Fibroblast of skin of scalp (primary cell): ENCODE measurements around the gene HOXB3. TPM values are rescaled to one million over a fixed set of nuclear protein-coding genes. Genes with fewer than 3 reads are reported as not detected.
A peak's percentile ranks its signal among the peaks of the same experiment; 100 is the strongest.

ENCODE experiments used
- DNase-seq: peaks from one replicate; pipeline ENCODE4 v3.0.0-alpha.2; 2013
- polyA plus RNA-seq, 2 experiments: library from polyadenylated mRNA; unstranded; fragments of 120-200 nt; gene quantifications; one replicate each; pipeline ENCODE4 v1.2.1, GENCODE V29; 2013; ENCODE audit not compliant: insufficient read length in 2 of 2

Gene HOXB3
- 13.5 TPM for polyA plus RNA-seq (2013, experiment 1 of 2; ENCODE audit: insufficient read length)
- 15.9 TPM for polyA plus RNA-seq (2013, experiment 2 of 2; ENCODE audit: insufficient read length)

- DNase-seq: no peak
These were observed at the start of gene HOXB3 for GRCh38 chr17:48589831-48590606. Gene HOXB3, minus strand, starts transcription at chr17:48590241. Its CDS starts 37,767 bp downstream, at chr17:48552474.

GRCh38 chr17:48639136-48639535 lies 49.1 kb upstream of the HOXB3 start:
- DNase-seq: no peak

- peak; percentile 91 for DNase-seq
These were observed 47.6 kb upstream of the HOXB3 start for GRCh38 chr17:48637323-48638260.

DNA sequence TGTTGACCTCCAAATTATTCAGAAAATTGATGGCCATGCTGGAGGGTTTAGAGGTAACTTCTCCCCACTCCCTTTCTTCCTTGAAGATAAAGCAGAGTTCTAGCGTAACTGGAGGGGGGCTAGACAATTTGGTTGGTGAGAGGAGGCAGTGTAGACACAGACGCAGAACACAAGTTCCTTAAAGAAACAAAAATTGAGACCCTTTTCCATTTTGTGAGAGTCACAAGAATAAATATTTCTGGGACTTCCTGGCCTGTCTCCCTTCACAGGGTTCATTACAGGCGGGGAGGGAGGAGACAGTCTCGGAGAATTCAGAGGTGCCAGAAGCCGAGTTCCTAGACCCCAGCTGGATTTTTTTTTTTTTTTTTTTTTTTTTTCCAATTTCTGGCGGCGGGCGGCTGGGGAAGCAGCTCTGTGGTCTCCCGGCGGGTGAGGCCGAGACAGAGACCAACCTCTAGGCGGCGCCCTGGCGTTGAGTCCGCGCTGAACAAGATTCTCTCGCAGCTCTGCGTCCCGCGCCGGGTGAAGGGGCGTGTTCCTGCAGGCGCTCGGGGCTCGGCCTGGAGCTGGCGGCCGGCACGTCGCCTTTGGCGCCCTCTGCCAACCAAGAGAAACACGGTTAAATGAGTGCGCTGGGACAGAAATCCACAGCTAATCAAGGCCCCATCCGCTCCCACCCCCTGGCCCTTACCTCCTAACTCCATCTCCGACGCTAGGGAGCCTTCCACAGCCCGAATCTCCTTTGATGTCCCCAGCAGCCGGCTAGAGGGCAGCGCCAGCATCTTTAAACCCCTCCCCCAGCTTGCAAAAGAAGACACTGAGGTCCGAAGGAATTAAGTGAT lies 46.4 kb upstream of the HOXB3 start:
- peak; percentile 74 for DNase-seq

GRCh38 chr17:48634493-48635208 lies 44.6 kb upstream of the HOXB3 start:
- no peak for DNase-seq

- no peak for DNase-seq
These were observed 43.2 kb upstream of the HOXB3 start for GRCh38 chr17:48633266-48633677.

DNA sequence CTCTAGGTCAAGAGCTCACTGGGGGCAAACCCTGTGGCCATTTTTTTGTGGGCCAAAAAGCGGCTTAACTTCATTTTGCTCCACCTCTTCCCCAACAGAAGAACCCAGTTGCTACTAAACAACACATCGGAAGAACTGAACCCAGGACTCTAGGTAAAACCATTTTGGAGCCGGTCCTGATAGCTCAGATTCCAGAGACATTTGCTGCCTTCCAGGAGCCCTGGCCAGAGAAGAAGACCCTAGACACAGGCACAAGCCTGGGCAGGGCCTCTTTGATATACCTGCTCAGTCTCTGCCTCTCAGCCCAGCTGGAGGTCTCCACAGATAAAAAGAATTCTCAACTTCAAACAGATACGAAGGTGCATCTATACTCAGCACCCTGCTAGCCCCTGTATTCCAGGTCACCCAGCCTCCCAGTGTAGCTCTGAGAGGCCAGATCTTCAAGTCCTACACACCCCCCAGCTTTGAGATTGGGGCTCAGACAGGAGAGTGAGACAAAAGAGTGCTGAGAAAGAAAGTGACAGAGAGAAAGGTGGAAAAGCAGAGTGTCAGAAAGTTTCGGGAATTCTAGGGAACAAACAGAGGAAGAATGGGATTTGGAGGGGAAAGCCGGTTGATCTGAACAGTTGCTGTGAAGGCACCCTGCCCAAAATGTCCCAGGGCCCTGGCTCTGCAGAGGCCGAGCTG lies 42.7 kb upstream of the HOXB3 start:
- DNase-seq: no peak

- DNase-seq: no peak
These were observed 41.9 kb upstream of the HOXB3 start for GRCh38 chr17:48631693-48632578.

DNA sequence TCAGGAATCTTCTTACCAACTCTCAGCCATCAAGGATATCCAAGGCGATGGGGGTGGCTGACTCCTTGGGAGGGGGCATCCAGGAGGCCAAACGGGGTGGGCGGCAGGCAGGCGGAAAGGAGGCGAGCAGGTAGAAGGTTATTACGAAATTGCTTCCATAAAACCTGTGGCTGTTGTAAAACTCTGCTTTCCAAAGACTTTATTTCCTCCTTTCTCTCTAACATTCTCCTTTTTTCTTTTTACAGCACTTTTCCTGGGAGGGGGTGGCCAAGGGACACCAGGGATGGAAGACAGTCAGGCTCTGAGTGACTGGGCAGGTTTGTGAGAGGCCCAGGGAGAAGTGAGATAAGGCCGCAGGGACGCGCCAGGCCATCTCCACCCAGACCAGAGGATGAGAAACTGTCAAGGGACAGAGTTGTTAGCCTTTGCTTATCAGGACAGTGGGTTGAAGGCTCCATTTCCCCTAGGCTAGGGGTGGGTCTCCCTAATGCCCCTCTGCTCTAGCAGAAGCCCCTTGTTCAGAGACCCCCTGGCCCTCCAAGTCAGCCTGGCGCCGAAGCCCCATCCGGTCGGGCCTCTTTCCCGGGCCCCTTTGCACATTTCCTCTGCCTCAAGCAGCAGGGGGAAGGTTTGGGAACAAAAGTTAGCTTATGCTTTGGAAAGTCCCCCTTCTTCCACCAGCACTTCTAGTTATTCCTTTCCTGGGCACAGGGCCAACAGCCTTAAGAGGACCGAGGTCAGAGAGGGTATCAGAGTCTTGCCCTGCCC lies 41.1 kb upstream of the HOXB3 start:
- DNase-seq: no peak

DNA sequence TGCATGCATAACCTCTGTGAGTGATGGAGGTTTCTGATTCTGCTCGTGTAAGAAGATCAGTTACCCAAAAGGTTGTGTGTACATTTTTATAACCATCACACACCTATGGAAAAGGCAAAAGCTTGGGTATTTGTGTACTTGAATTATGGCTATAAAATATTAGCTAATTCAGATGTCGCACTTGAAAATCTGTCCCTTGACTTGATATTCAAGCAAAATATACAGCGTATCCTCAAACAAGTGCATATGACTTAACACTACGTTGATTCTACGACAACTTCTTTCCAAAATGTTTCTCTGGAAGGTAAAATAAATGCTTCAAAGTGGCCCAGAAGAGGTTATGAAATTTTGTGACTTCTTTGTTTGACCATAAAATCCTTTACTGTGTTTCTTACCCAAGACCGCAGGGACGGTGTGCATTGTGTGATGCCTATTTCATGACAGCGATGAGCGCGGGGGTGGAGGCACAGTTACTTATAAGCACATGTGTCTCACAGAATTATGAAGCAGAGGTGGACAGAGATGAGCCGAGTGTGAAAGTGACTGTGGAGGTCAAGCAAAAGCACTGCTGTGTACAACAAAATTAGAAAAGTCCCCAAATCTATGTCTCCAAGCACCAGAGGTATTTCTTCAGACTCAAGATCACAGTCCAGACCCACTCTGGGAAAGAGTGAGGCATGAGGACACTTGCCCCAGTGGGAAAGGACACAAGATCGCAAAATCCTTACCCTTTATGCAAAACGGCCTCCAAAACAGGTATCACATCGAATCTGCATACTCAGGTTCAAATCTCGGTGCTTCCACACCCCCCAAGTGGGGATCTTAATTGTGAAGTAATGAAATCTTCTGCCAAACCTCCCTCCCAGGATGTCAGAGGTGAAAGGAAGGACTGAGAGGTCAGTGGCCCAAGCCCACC lies 40.2 kb upstream of the HOXB3 start:
- DNase-seq: no peak

DNA sequence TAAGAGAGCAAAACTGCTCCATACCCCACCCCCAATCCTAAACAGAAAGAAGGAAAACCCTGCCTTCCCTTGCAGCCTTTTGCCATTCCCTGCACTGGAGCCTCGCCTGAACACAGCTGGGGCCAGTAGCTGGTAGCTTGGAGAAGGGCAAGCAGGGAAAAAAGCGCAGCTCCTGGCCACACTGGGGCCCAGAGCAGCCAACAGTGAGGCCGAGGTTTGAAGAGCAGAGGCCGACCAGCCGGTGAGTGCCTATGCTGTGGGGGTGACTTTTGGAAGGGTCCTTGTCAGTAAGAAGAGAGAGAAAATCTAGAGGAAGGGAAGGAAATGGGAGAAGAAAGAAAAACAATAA lies 39.3 kb upstream of the HOXB3 start:
- DNase-seq: no peak

DNA sequence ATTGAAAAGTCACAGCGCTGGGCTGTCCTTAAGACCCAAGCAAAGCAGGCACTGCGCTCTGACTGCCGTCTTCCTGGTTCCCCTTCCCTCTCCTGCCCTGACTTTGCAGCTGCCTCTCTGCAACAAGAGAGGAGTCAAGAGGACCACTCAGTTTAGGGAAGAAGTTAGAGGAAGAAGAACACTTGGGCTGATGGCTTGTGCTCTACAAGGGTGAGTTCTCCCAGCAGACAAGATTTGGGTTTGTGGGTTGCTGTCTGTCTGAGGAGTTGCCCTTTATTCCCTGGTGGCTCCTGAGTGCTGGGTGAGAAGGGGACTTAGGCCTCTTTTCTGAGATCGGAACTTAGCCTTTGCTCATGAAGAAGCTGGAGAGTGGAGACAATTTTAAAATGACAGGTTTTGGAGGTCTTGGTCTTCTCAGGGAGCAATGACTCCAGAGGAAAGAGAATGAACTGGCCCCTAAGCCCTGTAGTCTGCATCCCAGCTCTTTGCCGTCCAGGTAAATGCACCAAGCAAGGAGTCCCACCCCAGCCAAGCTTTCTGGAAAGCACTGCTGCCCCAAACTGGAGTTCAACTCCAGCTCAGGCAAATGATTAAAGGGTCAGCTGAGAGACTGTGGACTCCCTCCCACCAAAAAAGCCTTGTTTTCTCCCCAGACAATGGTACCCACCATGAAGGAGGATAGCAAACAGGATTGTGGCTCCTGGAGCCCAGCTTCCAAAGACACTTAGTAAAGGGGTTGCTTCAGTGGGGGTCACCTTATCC lies 38.8 kb upstream of the HOXB3 start:
- DNase-seq: no peak

DNA sequence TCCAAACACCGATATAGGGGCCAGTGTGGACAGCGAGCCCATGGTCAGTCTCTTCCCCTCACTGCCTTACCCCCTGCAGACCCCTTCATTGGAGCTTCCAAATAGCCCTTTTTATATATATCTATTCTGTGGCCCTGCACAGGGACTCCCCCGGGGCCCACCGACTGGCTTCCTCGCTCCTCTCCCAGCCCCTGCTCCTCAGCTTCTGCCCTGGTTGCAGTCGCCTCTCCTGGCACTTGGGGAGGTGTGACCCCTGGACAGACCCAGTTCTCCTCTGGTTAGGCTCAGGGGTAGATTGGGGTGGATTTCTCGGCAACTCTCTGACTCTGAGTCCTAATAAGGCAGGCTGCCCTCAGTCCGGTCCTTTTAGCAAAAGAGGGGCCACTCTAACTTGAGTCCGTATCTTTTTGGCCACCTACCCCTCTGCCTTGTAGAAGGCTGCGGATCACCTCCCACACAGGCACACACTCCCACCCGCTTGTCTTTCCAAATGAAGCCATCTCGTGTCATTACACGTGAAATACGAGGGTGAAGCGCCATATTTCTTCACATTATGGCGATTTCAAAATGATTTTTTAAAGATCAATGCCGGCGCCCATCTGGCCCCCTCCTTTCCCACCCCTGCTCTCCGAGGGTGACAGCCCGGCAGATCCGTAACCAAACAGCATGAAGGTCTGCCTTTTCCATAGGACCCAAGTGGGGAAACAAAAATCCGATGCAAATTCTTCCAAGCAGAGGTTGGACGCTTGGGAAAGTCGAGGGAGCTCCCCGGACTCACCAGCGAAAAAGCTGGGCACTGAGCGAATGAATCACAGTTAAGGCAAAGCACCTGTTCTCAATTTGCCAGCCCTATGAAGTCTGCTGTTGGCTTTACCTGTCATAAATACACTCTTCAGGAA lies 37.8 kb upstream of the HOXB3 start:
- no peak for DNase-seq

GRCh38 chr17:48627118-48627597 lies 37.1 kb upstream of the HOXB3 start:
- no peak for DNase-seq

DNA sequence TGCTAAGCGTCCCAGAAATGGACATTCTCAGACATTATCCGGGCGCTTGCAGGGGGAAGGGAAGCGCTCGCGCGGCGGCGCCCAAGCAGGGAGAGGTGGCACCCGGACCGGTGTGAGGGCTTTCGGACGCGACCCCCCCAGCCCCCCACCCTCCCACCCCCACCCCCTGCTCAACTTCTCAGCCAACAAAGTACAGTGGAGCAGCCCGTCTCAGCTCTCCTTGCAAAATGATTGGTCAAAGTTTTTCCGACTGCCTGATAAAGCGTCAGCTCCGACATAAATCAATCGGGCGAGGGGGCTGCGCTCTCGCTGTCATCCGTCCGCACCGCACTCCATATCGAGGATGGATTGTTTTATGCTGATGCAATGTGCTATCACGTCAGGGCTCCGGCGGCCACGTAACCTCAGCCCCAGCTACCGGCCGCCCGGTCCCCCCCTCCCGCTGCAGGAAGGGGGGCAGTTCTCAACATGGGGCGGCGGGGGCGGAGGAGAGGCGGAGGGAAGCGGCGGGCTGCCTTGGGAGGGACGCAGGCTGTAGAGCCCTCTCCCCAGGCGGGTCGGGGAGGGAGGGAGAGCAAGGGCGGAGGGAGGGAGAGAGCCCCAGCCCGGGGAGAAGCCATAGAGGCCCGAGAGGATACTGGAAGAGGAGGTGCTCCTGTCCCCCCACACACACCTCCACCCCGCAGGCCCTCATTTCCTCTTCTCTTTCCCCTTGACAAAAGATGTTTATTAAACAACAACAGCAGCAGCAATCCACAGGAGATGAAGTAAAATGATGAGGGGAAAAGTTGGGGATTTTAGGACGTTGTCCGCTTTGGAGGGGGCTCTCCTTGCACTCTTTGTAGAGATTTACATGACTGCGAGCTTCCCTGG lies 36.4 kb upstream of the HOXB3 start, which contains the start of gene HOXB9:
Gene HOXB9 (minus strand): TSS at position 114 of the 873 bp plus-strand sequence. CDS start 89 bp downstream, at position 25.
- DNase-seq: peak; percentile 35
